K562 (cell line): ENCODE results near the gene SLC4A2. TPM values are rescaled to one million over a fixed set of nuclear protein-coding genes. Genes with fewer than 3 reads are reported as not detected.

Experiments
- BCL6 ChIP-seq: fragments of 250-450 bp; sonication (Bioruptor Pico); IDR thresholded peaks from 2 replicates; pipeline ENCODE4 v1.4.0; 2020
- ELF2 ChIP-seq: fragments of 250-450 bp; sonication (Bioruptor Pico); IDR thresholded peaks from 2 replicates; pipeline ENCODE4 v1.5.0; 2021; ENCODE audit warnings: mild to moderate bottlenecking
- ETV1 ChIP-seq: fragments of 450-650 bp; conservative IDR thresholded peaks from 2 replicates; pipeline ENCODE4 v1.6.1; 2016; ENCODE audit warnings: missing genetic modification characterization, control low read depth, low read depth, missing compliant biosample characterization
- HOXB6 ChIP-seq: fragments of 250-450 bp; sonication (Bioruptor Pico); IDR thresholded peaks from 2 replicates; pipeline ENCODE4 v1.5.1; 2022; ENCODE audit warnings: mild to moderate bottlenecking, borderline replicate concordance
- LEF1 ChIP-seq: fragments of 450-650 bp; IDR thresholded peaks from 2 replicates; pipeline ENCODE4 v1.6.1; 2016; ENCODE audit warnings: mild to moderate bottlenecking
- MEF2A ChIP-seq: IDR thresholded peaks from 2 replicates; pipeline ENCODE4 v1.6.1; 2011; ENCODE audit warnings: low read depth, mild to moderate bottlenecking, low read length, moderate library complexity; ENCODE audit not compliant: control insufficient read depth
- NFE2L1 ChIP-seq: fragments of 450-650 bp; IDR thresholded peaks from 2 replicates; pipeline ENCODE4 v1.6.1; 2016; ENCODE audit warnings: missing genetic modification characterization, low read depth, mild to moderate bottlenecking, missing compliant biosample characterization, moderate library complexity, borderline replicate concordance
- PHF20 ChIP-seq: fragments of 450-650 bp; IDR thresholded peaks from 2 replicates; pipeline ENCODE4 v1.6.1; 2018; ENCODE audit not compliant: partially characterized antibody
- POLR2B ChIP-seq: fragments of 450-650 bp; IDR thresholded peaks from 2 replicates; pipeline ENCODE4 v1.6.1; 2018; ENCODE audit warnings: low read depth; ENCODE audit not compliant: partially characterized antibody
- RBM22 ChIP-seq: fragments of 200-400 bp; formaldehyde crosslinking; IDR thresholded peaks from 2 replicates; pipeline ENCODE4 v1.6.1; 2018; ENCODE audit warnings: low read length, low read depth; ENCODE audit not compliant: poor library complexity, severe bottlenecking
- SMARCA4 ChIP-seq: fragments of 450-650 bp; IDR thresholded peaks from 2 replicates; pipeline ENCODE4 v1.6.1; 2016
- SMARCE1 ChIP-seq: fragments of 450-650 bp; IDR thresholded peaks from 2 replicates; pipeline ENCODE4 v1.7.1; 2016; ENCODE audit warnings: mild to moderate bottlenecking
- ZBTB1 ChIP-seq: sonication (generic); formaldehyde crosslinking; IDR thresholded peaks from 2 replicates; pipeline ENCODE4 v1.8.1; 2023; ENCODE audit warnings: missing genetic modification reagents, low read depth, mild to moderate bottlenecking, borderline replicate concordance
- ZNF445 ChIP-seq: fragments of 250-450 bp; sonication (Bioruptor Pico); IDR thresholded peaks from 2 replicates; pipeline ENCODE4 v1.4.0; 2020; ENCODE audit warnings: low read depth, mild to moderate bottlenecking, moderate library complexity
- ZNF507 ChIP-seq: conservative IDR thresholded peaks from 2 replicates; pipeline ENCODE4 v1.6.1; 2017; ENCODE audit warnings: missing genetic modification characterization, missing compliant biosample characterization
- ZNF561 ChIP-seq: fragments of 450-650 bp; formaldehyde crosslinking; conservative IDR thresholded peaks from 2 replicates; pipeline ENCODE4 v1.4.0; 2020; ENCODE audit warnings: mild to moderate bottlenecking, moderate library complexity
- polyA plus RNA-seq, 8 experiments: library from polyadenylated mRNA; depleted of rRNA in 4 of 8; stranded (reverse) in 5 of 8; unstranded in 3 of 8; fragments of >200 nt; fragmentation: Nextera tagmentation in 2 of 8; fragmentation: Illumina TruSeq in 1 of 8; extraction: Ambion mirVana in 2 of 8; extraction: Trizol in 1 of 8; gene quantifications; 2 replicates each; pipeline versions ENCODE4 v1.2.1 to v1.2.3, GENCODE V29; 2011 to 2014; ENCODE audit warnings: inconsistent platforms in 1 of 8, missing spikeins in 1 of 8
- total RNA-seq, 7 experiments: library from RNA; depleted of rRNA in 6 of 7; stranded (reverse); fragments of >200 nt in 6 of 7; fragmentation: Illumina TruSeq in 2 of 7; extraction: Trizol in 2 of 7; gene quantifications; 2 replicates each; pipeline versions ENCODE4 v1.2.1 to v1.2.3, GENCODE V29; 2011 to 2021; ENCODE audit warnings: low replicate concordance in 1 of 7
- TF ChIP-seq, protein P1 (sequence below): fragments of 250-450 bp; sonication (Bioruptor Pico); IDR thresholded peaks from 2 replicates; pipeline ENCODE4 v1.5.0; 2020; ENCODE audit warnings: mild to moderate bottlenecking
- TF ChIP-seq, protein P2 (sequence below): fragments of 450-650 bp; formaldehyde crosslinking; IDR thresholded peaks from 2 replicates; pipeline ENCODE4 v1.4.0; 2022; ENCODE audit warnings: missing genetic modification characterization
- TF ChIP-seq, protein P3 (sequence below): fragments of 250-450 bp; sonication (Bioruptor Pico); IDR thresholded peaks from 2 replicates; pipeline ENCODE4 v1.5.0; 2020; ENCODE audit warnings: mild to moderate bottlenecking, borderline replicate concordance
- TF ChIP-seq, protein P4 (sequence below), 2 experiments: fragments of 250-450 bp in 1 of 2; fragments of 450-650 bp in 1 of 2; sonication (Bioruptor Pico) in 1 of 2; IDR thresholded peaks; 2 replicates each; pipeline versions ENCODE4 v1.6.1 to v1.8.0; 2016 to 2021; ENCODE audit warnings: mild to moderate bottlenecking in 2 of 2, moderate library complexity in 2 of 2, missing compliant biosample characterization in 1 of 2, missing genetic modification characterization in 1 of 2
- TF ChIP-seq, protein P5 (sequence below): fragments of 250-450 bp; sonication (Bioruptor Pico); IDR thresholded peaks from 2 replicates; pipeline ENCODE4 v1.8.0; 2021; ENCODE audit warnings: borderline replicate concordance, mild to moderate bottlenecking, moderate library complexity; ENCODE audit not compliant: poor library complexity, severe bottlenecking

The SLC4A2 gene
- total and polyA plus RNA-seq, 9 of the 15 experiments (the other 6 are each of a cell fraction or from before 2014, with no cell fraction given), result 11.4 to 375 (median 130) TPM

DNA sequence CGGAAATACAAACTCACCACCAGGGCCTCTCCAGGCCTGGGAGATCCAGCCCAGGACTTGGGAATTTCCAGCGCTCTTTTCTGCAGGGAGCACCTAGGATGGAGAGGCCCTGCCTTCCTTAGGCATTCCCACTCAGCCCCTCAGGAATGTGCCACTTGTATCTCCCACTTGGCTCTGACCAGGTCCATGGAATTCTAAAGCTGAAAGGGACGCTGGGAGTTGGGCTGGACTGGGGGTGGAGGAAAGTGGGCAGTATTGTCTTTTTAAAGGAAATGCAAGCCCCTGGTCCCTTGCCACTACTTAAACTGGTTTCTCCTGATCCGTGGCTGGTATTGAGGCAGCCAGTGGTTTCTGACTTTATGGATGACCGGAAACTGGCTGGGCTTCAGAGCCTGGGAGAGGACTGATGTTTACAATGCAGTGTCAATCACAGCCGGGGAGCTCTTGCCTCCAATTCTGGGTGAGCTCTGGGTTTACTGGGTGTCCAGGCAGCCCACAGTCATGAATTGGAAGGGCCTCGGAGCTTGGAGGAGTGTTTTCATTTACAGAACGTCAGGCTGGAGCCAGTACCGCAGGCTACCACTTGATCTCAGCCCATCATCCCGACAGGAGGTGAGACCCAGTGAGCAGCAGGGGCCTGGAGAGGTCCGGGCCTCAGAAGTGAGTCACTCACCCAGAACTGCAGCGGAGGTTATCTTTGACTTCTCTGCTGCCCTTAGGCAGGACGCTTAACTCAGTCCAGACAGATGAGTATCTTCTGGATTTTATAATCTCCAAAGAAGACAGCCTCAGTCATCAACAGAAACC is 54.2 kb downstream of the SLC4A2 start (continued):
- TF ChIP-seq, protein P1, sequence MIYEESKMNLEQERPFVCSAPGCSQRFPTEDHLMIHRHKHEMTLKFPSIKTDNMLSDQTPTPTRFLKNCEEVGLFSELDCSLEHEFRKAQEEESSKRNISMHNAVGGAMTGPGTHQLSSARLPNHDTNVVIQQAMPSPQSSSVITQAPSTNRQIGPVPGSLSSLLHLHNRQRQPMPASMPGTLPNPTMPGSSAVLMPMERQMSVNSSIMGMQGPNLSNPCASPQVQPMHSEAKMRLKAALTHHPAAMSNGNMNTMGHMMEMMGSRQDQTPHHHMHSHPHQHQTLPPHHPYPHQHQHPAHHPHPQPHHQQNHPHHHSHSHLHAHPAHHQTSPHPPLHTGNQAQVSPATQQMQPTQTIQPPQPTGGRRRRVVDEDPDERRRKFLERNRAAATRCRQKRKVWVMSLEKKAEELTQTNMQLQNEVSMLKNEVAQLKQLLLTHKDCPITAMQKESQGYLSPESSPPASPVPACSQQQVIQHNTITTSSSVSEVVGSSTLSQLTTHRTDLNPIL (CRISPR knock-in tag), result no peak
- TF ChIP-seq, protein P2, sequence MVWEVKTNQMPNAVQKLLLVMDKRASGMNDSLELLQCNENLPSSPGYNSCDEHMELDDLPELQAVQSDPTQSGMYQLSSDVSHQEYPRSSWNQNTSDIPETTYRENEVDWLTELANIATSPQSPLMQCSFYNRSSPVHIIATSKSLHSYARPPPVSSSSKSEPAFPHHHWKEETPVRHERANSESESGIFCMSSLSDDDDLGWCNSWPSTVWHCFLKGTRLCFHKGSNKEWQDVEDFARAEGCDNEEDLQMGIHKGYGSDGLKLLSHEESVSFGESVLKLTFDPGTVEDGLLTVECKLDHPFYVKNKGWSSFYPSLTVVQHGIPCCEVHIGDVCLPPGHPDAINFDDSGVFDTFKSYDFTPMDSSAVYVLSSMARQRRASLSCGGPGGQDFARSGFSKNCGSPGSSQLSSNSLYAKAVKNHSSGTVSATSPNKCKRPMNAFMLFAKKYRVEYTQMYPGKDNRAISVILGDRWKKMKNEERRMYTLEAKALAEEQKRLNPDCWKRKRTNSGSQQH (CRISPR knock-in tag), result no peak
- peak; percentile 61; the same call in 1 of the 2 replicates for TF ChIP-seq SMARCE1
- TF ChIP-seq ELF2 (CRISPR knock-in tag), result no peak
- no peak for TF ChIP-seq POLR2B
- no peak for TF ChIP-seq HOXB6 (CRISPR knock-in tag)
- TF ChIP-seq LEF1, result no peak
- TF ChIP-seq ZNF445 (CRISPR knock-in tag), result no peak
- TF ChIP-seq PHF20, result no peak
- TF ChIP-seq ZBTB1 (CRISPR knock-in tag), result no peak
- no peak for TF ChIP-seq NFE2L1
- TF ChIP-seq ZNF561 (CRISPR knock-in tag), result no peak
- no peak for TF ChIP-seq RBM22
- TF ChIP-seq, protein P3, sequence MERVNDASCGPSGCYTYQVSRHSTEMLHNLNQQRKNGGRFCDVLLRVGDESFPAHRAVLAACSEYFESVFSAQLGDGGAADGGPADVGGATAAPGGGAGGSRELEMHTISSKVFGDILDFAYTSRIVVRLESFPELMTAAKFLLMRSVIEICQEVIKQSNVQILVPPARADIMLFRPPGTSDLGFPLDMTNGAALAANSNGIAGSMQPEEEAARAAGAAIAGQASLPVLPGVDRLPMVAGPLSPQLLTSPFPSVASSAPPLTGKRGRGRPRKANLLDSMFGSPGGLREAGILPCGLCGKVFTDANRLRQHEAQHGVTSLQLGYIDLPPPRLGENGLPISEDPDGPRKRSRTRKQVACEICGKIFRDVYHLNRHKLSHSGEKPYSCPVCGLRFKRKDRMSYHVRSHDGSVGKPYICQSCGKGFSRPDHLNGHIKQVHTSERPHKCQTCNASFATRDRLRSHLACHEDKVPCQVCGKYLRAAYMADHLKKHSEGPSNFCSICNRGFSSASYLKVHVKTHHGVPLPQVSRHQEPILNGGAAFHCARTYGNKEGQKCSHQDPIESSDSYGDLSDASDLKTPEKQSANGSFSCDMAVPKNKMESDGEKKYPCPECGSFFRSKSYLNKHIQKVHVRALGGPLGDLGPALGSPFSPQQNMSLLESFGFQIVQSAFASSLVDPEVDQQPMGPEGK (CRISPR knock-in tag), result no peak
- peak; percentile 75 for TF ChIP-seq SMARCA4
- no peak for TF ChIP-seq ETV1
- TF ChIP-seq, protein P4, sequence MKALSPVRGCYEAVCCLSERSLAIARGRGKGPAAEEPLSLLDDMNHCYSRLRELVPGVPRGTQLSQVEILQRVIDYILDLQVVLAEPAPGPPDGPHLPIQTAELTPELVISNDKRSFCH (CRISPR knock-in tag; IDR thresholded peaks at IDR 0.05), result no peak
- TF ChIP-seq, protein P4 (tag; IDR thresholded peaks at IDR 0.05), result no peak
- TF ChIP-seq, protein P5, sequence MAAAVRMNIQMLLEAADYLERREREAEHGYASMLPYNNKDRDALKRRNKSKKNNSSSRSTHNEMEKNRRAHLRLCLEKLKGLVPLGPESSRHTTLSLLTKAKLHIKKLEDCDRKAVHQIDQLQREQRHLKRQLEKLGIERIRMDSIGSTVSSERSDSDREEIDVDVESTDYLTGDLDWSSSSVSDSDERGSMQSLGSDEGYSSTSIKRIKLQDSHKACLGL (CRISPR knock-in tag), result no peak
- TF ChIP-seq MEF2A, result no peak
- TF ChIP-seq BCL6 (CRISPR knock-in tag), result no peak
- TF ChIP-seq ZNF507 (tag), result no peak
